ENCODE measurements around the gene NRF1.

NRF1 gene

DNA sequence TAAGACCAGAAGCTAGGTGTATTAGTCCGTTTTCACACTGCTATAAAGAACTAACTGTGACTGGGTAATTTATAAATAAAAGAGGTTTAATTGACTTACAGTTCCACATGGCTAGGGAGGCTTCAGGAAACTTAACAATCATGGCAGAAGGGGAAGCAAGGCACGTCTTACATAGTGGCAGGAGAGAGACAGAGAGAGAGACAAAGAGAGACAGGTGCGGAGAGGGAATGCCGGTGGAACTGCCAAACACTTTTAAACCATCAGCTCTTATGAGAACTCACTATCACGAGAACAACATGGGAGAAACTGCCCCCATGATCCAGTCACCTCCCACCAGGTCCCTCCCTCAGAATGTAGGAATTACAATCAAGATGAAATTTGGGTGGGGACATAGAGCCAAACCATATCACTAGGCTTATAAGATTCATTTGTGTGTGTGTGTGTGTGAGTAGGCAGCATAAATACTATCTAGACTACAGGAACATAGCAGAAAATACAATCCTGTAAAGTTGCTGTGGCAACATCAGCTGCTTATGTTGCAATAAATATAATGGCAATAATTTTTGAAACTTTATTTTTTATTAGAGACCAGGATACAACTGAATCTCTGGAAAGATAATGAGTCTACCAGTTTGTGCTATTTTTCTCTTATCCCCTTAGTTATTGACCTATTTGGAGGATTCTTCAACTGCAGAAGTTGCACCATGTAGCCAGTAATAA is 77.1 kb downstream of the NRF1 start:
- DNase-seq: no peak

DNA sequence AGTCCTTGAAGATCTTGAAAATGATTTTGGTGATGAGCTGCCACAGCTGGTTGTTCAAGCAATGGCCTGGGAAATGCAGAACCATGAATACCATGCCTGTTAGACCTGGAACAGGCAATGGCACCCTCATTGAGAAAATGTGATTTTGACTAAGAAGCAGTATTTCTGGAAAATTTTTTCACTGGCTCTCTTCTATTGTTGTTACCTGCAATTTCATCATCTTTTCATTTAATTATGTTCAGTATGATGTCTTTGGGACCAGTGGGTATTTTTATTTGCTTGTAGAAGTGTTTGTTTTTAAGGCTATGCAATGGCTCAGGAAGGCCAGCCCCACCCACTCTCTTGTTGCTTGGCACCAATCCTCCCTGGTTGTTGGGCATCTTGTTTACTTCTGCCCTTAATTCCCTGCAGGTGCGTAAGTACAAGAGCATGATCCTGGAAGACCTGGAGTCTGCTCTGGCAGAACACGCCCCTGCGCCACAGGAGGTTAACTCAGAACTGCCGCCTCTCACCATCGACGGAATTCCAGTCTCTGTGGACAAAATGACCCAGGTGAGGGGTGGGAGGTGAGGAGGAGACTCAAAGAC is 78.6 kb downstream of the NRF1 start:
- peak; percentile 86 for DNase-seq

DNA sequence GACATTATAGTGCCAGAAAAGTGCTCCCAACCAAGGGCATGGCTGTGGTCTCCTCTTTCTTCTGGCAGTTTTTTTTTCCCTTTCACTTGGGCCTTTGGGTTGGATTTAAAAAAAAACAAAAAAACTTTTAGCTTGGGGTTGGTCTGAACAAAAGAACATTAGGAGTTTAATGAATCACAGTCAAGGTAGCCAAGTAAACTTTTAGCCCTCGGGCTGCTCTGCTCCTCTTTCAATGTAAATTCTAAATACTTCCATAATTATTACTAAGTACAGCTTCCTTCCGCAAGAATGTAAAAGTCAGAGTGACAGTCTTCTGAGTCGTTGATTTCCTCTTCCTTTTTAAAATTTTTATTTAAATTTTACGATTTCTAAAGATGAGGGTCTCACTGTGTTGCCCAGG is 79.2 kb downstream of the NRF1 start:
- DNase-seq: no peak

DNA sequence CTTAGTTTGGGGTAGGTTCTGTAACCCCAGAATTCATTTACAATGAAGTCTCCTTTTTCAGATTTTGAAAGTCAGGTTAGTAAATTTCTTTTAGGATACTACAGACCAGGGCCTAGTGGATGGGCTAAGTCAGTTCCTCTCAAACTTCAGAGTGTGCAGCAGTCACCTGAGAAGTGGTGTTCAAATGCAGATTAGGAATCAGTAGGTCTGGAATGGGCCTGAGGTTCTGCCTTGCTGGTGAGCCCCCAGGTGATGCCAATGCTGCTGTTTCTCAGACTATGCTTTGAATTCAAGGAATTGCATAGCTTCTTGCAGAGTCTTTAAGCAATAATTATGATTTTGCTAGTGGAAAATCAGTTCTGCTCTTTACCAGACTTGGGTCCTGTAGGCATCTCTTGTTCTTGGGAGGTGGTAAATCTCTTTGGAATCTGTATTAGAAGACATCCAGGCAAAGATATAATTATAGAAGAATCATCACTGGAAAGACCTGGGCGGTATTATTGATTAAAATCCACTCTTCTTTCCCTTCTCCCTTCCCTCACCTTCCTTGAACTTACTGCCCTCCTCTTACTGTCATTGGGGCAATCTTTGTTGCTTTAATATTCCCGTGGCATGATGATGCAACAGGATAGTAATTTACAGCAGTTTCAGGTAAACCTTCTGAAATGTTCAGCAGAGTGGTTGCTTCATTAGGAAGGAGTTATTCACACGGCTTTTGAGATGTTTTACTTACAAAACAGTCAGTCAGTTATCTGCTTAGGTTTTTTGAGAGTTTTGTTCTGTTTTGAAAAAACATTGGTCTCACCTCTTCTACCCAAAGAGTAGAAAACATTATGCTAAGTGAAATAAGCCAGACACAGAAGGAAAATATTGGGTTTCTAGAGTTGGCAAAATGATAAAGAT is 87.2 kb downstream of the NRF1 start:
- no peak for DNase-seq

DNA sequence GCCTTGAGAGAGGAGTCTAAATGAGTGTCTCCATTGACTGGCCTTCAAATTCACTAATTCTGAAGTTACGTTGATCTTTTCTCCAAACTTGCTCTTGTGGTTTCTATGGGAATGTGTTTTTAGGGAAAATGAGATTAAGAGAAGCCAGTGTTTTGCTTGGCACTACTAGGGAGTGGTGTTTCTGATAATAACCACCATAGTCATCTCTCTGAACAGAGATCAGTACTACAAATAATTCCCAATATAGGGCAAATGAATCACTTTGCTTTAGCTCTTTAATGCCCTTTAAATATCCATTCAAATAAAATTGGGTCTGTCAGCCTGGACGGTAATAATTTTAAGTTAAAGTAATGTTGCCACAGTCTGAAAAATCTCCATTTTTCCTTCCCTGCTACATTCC is 90.8 kb downstream of the NRF1 start:
- no peak for DNase-seq

DNA sequence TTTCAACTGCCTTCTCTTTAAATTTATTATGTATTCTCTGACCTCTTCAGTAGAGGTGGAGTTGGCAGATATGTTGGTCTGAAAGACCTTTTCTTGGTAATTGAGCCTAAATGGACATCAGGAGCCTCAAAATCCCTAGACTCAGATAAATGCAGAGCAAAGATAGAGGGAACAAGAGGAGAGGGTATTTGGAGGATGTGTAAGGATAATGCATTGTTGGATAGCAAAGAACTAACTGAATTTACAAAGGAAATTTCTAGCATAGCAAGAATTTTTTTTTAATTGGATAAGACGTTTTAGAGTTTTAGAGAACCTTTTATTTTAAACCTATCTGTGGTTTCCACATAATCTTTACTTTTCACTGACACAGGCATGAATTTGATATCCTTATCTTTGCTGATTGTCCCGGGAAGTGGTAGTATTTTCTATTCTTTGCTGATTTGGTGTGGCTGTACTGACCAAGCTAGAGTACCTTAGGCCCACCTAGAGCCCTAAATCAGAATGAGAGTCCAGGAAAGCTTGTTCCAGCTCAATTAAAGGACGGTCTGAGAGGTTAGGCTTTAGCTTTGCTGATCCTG is 91.3 kb downstream of the NRF1 start:
- no peak for DNase-seq

DNA sequence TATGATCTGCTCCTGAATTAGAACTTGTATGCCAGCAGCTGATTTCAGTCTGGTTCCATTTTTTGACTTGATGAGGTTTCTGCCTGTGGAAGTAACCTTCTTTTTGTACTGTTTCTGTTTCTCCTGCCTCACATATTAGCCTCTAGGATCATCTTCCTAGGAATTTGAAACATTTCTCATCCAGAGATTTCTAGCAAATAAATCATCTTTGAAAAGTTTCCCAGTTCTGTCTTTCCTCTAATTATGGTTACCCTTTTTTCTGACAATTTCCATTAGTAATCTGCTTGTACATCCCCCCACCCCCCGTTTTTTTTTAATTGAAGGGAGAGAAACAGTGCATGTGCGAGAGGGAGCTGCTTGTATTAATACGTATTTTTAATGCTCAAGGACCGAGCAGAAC is 92.2 kb downstream of the NRF1 start:
- DNase-seq: no peak

DNA sequence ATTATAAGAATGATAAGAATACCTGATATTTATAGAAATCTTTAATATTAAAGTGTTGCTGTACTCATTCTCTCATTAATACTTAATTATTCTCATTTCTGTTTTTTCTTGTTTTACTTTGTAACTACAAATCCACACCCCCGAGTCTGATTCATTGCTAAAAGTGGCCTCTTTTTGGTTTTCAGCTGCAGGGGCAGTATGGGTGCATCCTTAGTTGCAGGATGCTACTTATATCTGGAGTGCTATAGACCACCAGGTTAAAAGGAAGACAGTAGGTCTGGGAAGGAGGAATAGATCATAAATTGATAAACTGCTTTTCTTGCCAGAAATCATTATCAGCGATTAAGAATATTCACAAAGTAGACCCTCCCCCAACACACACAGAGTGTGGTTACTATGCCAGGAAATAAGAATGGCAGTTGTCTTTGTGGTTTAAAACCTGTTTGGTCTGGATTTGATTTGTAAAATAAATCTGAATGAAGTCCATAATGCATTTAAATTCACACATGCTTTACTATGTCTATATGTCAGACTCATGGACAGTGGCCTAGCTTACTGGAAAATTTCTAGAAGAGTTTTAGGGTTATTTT is 96.5 kb downstream of the NRF1 start:
- DNase-seq: no peak

DNA sequence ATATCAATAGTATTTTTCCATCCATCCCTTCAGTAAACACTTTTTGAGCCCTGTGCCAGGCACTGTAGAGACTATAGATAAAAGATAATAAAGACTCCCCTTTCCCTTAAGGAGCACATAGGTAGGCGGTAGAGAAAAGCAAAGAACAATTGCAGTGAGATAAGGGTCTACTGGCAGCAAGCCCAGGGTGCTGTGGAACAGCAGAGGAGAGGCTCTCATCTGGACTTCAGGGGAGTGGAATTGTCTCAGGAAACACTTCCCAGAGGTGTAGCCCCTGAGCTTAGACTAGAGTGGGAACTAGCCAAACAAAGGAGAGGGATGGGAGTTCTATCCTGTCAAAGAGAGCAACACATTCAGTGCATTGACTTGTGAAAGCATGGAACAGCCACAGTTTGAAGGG is 102.0 kb downstream of the NRF1 start:
- peak; percentile 62 for DNase-seq

DNA sequence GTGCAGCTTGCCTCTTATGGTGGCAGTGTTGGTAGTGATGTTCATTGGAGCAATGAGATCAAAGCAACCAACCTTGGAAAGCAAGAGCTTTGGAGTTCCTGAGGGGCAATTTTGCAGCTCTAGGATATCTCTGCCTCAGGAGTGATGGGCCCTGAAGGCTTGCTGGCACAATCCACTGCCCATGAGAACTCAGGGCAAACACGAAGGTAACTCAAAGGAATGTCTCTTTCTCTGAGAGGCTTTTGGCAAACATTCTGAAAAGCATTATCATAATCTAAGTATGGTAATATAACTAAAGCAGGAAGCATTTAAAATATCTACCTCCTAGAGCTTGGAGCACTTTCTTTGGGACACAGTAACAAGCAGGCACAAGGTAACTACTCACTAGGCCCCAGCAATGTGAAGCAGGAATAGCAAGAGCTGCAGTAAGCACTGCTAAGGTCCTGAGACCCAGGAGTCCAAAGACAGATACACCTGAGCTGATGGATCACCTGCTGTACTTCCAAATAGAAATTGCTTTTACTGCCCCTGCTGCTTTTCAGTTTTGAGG is 103.1 kb downstream of the NRF1 start:
- no peak for DNase-seq

DNA sequence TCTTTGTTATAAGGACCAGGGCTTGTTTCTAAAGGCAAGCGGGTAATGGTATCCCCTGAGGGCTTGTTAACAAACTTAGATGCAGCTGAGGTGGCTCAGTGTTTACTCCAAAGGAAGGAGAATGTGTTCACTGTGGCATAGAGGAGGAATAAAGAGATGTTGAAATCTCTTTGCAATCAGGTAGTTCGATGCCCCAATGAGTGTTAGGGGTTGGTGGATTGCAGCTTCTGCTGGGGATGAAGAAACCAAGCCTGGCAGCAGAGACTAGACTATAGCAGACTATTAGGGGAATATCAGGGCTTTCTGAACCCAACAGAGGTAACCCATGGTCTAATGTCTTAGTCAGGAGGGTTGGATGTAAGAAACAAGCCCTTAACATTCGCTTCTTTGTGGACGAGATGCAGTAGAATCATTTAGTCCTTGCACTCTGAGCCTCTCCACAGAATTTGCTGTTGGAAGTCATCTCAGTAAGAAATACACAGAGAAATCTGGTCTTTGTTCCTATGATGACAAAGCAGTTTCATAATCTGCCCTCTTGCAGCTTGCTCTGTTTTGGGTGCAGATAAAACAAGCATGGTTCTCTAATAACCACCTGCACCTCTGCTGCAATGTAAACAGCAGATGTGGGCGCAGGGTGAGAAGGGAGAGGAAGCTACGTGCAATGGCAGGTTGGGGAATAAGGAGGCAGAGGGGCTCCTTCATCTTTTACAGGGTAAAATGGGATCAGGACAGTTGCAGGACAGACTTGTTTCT is 108.6 kb downstream of the NRF1 start:
- DNase-seq: peak; percentile 45

DNA sequence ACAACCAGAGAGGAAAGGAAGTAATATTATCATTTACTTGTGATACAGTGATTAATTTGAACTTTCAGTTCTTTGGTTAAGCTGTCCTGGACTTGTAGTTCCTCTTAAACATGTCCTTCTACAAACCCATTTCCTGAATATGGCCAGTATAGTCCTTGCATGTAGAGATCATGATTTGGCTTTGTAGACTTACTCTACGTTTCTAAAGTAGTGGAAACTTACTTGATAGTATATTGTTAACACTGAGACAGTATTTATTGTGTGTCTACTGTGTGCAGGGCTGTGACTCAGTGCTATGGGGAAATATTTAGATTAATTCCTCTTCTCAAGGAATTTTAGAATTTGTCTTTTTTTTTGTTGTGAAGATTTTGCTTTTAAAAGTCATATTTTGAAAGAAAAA is 109.5 kb downstream of the NRF1 start:
- no peak for DNase-seq

DNA sequence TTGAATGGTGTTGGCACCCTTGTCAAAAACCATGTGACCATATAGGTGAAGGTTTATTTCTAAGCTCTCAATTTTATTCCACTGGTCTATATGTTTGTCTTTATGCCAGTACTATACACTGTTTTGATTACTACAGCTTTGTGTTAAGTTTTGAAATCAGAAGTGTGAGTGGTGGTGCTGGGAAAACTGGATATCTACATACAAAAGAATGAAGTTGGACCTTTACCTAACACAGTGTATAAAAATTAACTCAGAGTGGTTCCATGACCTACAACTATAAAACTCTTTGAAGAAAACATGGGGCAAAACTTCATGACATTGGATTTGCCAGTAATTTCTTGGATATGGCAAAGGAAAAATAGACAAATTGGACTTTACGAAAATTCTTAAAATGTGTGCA is 112.2 kb downstream of the NRF1 start:
- DNase-seq: no peak

DNA sequence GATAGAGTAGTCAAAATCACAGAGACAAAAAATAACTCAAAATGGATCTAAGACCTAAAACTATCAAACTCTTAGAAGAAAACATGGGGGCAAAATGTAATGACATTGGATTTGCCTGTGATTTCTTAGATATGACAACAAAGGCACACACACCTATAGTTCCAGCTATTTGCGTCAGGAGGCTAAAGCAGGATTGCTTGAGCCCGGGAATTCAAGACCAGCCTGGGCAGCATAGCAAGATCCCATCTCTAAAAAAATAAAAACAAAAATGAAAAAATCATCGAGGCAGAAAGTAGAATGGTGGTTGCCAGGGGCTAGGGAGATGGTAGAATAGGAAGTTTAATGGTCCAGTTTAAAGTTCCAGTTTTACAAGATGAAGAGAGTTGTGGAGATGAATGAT is 113.3 kb downstream of the NRF1 start:
- DNase-seq: no peak

DNA sequence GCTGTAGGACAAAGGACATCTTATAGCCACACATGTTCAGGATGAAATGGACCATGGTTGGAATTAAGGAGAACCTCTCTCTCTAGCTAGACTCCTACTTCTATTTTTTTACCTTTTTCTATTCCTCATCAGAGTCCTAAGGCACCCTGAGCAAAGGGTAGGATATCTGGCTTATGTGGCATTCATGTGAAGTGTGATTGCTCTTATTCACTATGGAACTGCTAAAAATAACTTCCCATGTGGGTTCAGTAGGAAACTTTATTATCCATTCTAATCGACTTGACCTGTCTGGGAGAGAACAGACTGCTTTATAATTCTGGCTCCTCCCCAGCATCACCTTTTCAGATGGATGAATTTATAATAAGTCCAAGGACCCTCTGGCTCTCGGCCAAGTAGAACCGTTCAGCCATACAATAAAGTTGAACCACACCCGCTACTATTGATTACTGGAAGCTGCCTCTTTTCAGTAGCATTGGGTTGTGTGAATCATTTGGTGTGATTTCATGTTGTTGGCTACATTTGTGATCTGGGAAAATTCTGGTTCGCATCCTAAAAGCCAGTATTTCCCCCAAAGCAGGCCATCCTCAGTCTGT is 117.5 kb downstream of the NRF1 start:
- DNase-seq: peak; percentile 71

DNA sequence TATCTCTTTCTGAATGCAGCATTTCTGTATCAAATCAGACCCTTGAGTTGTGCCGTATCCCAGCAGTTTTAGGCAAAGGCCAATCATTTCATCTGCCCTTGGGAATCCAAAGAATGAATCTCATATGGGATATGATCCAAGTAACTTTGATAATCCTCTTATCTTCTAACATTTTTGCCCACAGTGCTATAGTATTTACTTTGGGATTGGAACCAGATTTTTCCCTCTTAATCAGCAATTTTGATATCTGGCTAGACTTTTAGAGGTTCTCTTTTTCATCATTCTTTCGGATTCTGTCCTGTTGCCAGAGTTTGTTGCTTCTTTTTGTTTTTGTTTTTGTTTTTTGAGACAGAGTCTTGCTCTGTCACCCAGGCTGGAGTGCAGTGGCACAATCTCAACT is 118.0 kb downstream of the NRF1 start:
- DNase-seq: no peak

DNA sequence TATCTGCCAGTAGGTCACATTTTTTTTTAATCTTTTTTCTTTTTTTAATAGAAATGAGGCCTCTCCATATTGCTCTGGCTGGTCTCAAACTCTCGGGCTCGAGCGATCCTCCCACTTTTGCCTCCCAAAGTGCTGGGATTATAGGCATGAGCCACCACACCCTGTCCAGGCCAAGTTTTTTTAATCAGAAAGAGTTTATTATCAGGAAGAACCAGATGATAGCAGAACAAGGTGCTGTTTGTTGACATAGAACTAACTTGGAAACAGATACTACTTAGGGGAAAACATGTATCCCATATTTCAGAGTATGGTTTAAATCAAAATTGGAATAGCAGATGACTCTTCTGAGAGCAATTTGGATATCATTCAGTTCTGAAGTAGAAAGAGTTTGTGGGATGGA is 118.6 kb downstream of the NRF1 start:
- DNase-seq: no peak

DNA sequence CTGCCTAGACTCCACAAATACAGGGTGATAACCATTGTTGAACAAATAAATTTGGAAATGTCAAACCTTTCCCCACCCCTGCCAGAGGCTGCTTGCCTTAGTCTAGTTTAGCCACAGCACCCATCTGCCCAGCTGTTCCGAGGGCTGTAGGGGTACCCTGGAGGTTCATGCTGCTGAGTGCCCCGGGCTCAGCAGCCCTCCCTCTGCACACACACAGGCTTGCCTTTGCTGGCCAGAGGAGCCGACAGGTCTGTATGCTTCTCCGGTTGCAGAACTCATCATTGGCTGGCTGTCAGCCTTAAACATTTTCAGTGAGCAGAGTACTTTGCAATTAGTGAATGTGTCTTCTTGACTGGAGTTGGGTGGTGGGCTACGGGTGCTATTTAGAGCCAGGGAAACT is 122.9 kb downstream of the NRF1 start:
- no peak for DNase-seq

DNA sequence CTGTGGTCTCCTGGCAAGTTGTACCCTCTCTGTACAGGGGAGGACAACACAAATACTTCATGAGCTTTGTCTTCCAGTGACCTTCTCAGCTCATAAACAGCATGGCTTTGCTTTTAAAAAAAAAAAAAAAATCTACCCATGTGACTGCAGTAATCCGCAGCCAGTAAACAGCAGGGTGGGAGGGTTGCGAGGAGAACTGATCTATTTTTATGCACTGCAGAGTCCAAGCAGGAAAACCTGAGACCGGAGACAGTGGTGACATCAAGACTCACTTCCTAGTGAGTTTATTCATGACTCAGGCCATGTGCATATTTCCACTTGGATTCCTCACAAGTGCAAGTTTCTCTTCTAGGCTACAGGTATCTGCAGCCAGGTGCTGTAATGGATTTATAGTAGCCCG is 127.9 kb downstream of the NRF1 start:
- DNase-seq: no peak

DNA sequence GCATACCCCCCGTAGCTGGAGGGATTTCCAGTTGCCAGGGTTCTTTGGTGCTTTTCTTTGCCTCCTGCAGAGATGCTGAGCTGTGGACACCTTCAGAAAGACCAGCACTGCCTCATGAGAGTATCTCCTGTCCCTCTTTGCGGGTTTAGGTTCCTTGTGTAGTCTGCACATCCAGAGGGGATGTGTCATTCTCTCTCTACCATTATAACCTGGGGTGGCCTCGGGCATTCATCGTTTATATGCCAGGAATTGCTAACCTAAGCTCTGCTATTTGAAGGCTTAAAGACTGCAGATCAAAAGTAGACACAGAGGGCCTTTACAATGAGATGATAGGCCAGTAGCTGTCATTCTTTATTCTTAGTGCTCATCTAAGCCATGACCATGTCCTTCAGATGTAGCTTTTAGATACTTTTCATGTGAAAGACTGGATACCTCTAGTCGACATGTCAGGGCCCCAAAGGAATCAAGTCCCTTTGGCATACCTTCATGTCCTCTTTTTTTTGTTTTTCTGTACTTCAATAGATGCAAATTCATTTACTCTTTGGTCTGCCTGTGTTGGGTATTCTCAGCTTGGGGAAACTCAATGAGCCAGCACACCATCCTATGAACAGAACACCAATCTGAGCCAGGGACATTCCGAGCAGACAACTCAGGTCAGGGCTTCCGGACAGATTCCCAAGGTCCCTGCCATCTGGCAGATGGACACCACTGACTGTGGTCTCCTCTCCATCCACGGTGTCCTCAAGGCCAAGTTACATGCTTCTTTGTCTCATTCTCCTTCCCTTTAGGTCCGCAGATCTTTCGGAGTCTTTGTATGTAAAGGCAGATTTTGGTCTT is 129.3 kb downstream of the NRF1 start:
- DNase-seq: no peak

DNA sequence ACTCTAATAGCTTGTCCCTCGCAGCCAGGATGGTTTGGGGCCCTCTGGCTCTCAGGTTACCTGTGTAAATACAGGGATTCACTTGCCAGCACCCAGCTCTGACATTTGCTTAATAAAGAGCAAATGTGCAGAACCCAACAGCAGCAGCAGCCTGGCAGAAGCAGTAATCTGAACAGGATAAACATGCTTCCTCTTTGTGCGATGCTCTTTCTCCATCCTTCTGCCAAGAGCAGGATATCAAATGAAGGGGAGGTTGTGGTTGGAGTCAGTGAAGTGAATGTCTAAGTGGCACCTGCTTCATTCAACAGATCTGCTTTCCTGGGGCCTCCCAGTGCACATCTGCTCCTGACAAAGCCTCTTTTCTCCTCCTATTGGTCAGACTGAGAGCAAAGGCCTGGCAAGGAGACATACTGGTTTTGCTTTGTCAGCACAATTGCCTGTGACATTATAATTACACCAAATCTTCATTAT is 130.3 kb downstream of the NRF1 start:
- peak; percentile 91 for DNase-seq
